ENCODE measurements around the gene GPR37L1. TPM values are rescaled to one million over a fixed set of nuclear protein-coding genes. Genes with fewer than 3 reads are reported as not detected.
"Not testable (repeated sequence)": the region's sequence is repeated elsewhere in the genome, so short reads cannot be mapped to it uniquely, and the experiment has no call there.

The GPR37L1 gene
- total RNA-seq, 2 experiments from 2014 or later = not detected

GRCh38 chr1:202090994-202091393 lies 31.7 kb upstream of the GPR37L1 start:
- CTCF ChIA-PET = no interaction called here
- Mint-ChIP-seq H3K9me3 (ENCODE audit: insufficient read depth) (no peaks in the 10 kb centered on the region), H3K4me1 (ENCODE audit: low read depth) (no peaks in the 10 kb centered on the region), H3K27ac (no peak overlapping the region), H3K4me3 (no peak overlapping the region), H3K27me3 (ENCODE audit: low read depth) (peaks cover 4% of the 10 kb centered on the region), H3K36me3 (ENCODE audit: low read depth) (no peaks in the 10 kb centered on the region)
- POLR2A ChIA-PET = no interaction called here
- ATAC-seq (no peak), DNase-seq (no peak)

GRCh38 chr1:202093858-202094257 lies 28.9 kb upstream of the GPR37L1 start:
- H3K4me1 Mint-ChIP-seq (ENCODE audit: low read depth) = no peaks in the 10 kb centered on the region
- H3K27ac Mint-ChIP-seq = no peak overlapping the region
- ATAC-seq (no peak), DNase-seq (no peak)
- H3K9me3 Mint-ChIP-seq (ENCODE audit: insufficient read depth) = no peaks in the 10 kb centered on the region
- ChIA-PET CTCF (no interaction called here), POLR2A (no interaction called here)
- H3K36me3 Mint-ChIP-seq (ENCODE audit: low read depth) = no peaks in the 10 kb centered on the region
- no peak overlapping the region for H3K4me3 Mint-ChIP-seq
- H3K27me3 Mint-ChIP-seq (ENCODE audit: low read depth) = peaks cover 4% of the 10 kb centered on the region

- no peaks in the 10 kb centered on the region for H3K4me1 Mint-ChIP-seq (ENCODE audit: low read depth)
Measured at GRCh38 chr1:202101184-202101583, 21.5 kb upstream of the GPR37L1 start.

GRCh38 chr1:202104073-202104472 lies 18.6 kb upstream of the GPR37L1 start:
- peaks cover 2% of the 10 kb centered on the region for H3K27me3 Mint-ChIP-seq (ENCODE audit: low read depth)
- ChIA-PET POLR2A (no interaction called here), CTCF (no interaction called here)
- no peaks in the 10 kb centered on the region for H3K36me3 Mint-ChIP-seq (ENCODE audit: low read depth)
- DNase-seq (no peak), ATAC-seq (no peak)
- no peak overlapping the region for H3K4me3 Mint-ChIP-seq
- H3K4me1 Mint-ChIP-seq (ENCODE audit: low read depth) = no peaks in the 10 kb centered on the region
- H3K27ac Mint-ChIP-seq = no peak overlapping the region
- no peaks in the 10 kb centered on the region for H3K9me3 Mint-ChIP-seq (ENCODE audit: insufficient read depth)

More at GRCh38 chr1:202101184-202101583, 21.5 kb upstream of the GPR37L1 start:
- ATAC-seq = no peak
- Mint-ChIP-seq H3K36me3 (ENCODE audit: low read depth) (no peaks in the 10 kb centered on the region), H3K4me3 (no peak overlapping the region), H3K27ac (no peak overlapping the region), H3K27me3 (ENCODE audit: low read depth) (no peaks in the 10 kb centered on the region), H3K9me3 (ENCODE audit: insufficient read depth) (no peaks in the 10 kb centered on the region)
- DNase-seq = no peak
- ChIA-PET CTCF (interaction anchor here (1.0 to 1.7 kb wide), 3 partner anchors 12 to 272 kb away, joined by 3 to 4 read pairs (median 4); partner anchors contain the start of gene IPO9), POLR2A (no interaction called here)

- H3K36me3 Mint-ChIP-seq (ENCODE audit: low read depth) = no peaks in the 10 kb centered on the region
- no peaks in the 10 kb centered on the region for H3K9me3 Mint-ChIP-seq (ENCODE audit: insufficient read depth)
- CTCF ChIA-PET = no interaction called here
- H3K27me3 Mint-ChIP-seq (ENCODE audit: low read depth) = peaks cover 2% of the 10 kb centered on the region
- POLR2A ChIA-PET = no interaction called here
- H3K4me3 Mint-ChIP-seq = no peak overlapping the region
- no peak overlapping the region for H3K27ac Mint-ChIP-seq
- no peak for DNase-seq
- no peaks in the 10 kb centered on the region for H3K4me1 Mint-ChIP-seq (ENCODE audit: low read depth)
- ATAC-seq = no peak
Measured at GRCh38 chr1:202105571-202106339, 17.0 kb upstream of the GPR37L1 start.

- Mint-ChIP-seq H3K36me3 (ENCODE audit: low read depth) (no peaks in the 10 kb centered on the region), H3K4me1 (ENCODE audit: low read depth) (no peaks in the 10 kb centered on the region), H3K27me3 (ENCODE audit: low read depth) (peaks cover 2% of the 10 kb centered on the region), H3K4me3 (no peak overlapping the region), H3K27ac (no peak overlapping the region), H3K9me3 (ENCODE audit: insufficient read depth) (no peaks in the 10 kb centered on the region)
- ATAC-seq (no peak), DNase-seq (no peak)
- ChIA-PET CTCF (interaction anchor here (0.7 kb wide), 1 partner anchor 210 kb away, joined by 6 read pairs; no protein-coding TSS in a partner anchor), POLR2A (no interaction called here)
Measured at GRCh38 chr1:202106340-202107254, 16.1 kb upstream of the GPR37L1 start.

GRCh38 chr1:202107321-202107761 lies 15.4 kb upstream of the GPR37L1 start:
- Mint-ChIP-seq H3K4me3 (no peak overlapping the region), H3K27me3 (ENCODE audit: low read depth) (peaks cover 2% of the 10 kb centered on the region), H3K4me1 (ENCODE audit: low read depth) (no peaks in the 10 kb centered on the region), H3K27ac (no peak overlapping the region), H3K36me3 (ENCODE audit: low read depth) (no peaks in the 10 kb centered on the region), H3K9me3 (ENCODE audit: insufficient read depth) (no peaks in the 10 kb centered on the region)
- CTCF ChIA-PET = interaction anchor here (0.7 kb wide), 1 partner anchor 211 kb away, joined by 6 read pairs; no protein-coding TSS in a partner anchor
- POLR2A ChIA-PET = no interaction called here
- ATAC-seq (no peak), DNase-seq (no peak)

- Mint-ChIP-seq H3K4me3 (no peak overlapping the region), H3K4me1 (ENCODE audit: low read depth) (no peaks in the 10 kb centered on the region), H3K9me3 (ENCODE audit: insufficient read depth) (no peaks in the 10 kb centered on the region), H3K27me3 (ENCODE audit: low read depth) (peaks cover 2% of the 10 kb centered on the region), H3K36me3 (ENCODE audit: low read depth) (no peaks in the 10 kb centered on the region), H3K27ac (no peak overlapping the region)
- ChIA-PET POLR2A (no interaction called here), CTCF (no interaction called here)
- ATAC-seq (no peak), DNase-seq (no peak)
Measured at GRCh38 chr1:202107801-202108731, 14.7 kb upstream of the GPR37L1 start.

- no peak overlapping the region for H3K27ac Mint-ChIP-seq
- ATAC-seq = no peak
Measured at GRCh38 chr1:202110977-202111376, 11.7 kb upstream of the GPR37L1 start.

GRCh38 chr1:202111589-202111988 lies 11.1 kb upstream of the GPR37L1 start:
- H3K27me3 Mint-ChIP-seq (ENCODE audit: low read depth); H3K27ac Mint-ChIP-seq; H3K4me3 Mint-ChIP-seq; H3K9me3 Mint-ChIP-seq (ENCODE audit: insufficient read depth); ATAC-seq; DNase-seq; CTCF ChIA-PET; H3K4me1 Mint-ChIP-seq (ENCODE audit: low read depth); POLR2A ChIA-PET; H3K36me3 Mint-ChIP-seq (ENCODE audit: low read depth): not testable (repeated sequence)

More at GRCh38 chr1:202110977-202111376, 11.7 kb upstream of the GPR37L1 start:
- ChIA-PET CTCF (no interaction called here), POLR2A (no interaction called here)
- DNase-seq = no peak
- H3K4me3 Mint-ChIP-seq = no peak overlapping the region
- no peaks in the 10 kb centered on the region for H3K4me1 Mint-ChIP-seq (ENCODE audit: low read depth)
- H3K9me3 Mint-ChIP-seq (ENCODE audit: insufficient read depth) = no peaks in the 10 kb centered on the region
- no peaks in the 10 kb centered on the region for H3K36me3 Mint-ChIP-seq (ENCODE audit: low read depth)
- H3K27me3 Mint-ChIP-seq (ENCODE audit: low read depth) = peaks cover 4% of the 10 kb centered on the region

GRCh38 chr1:202112859-202113689 lies 9.6 kb upstream of the GPR37L1 start:
- ChIA-PET CTCF (interaction anchor here (1.3 to 1.4 kb wide), 2 partner anchors 12 to 22 kb away, joined by 3 to 4 read pairs; no protein-coding TSS in a partner anchor), POLR2A (no interaction called here)
- Mint-ChIP-seq H3K36me3 (ENCODE audit: low read depth) (no peaks in the 10 kb centered on the region), H3K4me3 (no peak overlapping the region), H3K27ac (no peak overlapping the region), H3K9me3 (ENCODE audit: insufficient read depth) (no peaks in the 10 kb centered on the region), H3K27me3 (ENCODE audit: low read depth) (peaks cover 4% of the 10 kb centered on the region), H3K4me1 (ENCODE audit: low read depth) (no peaks in the 10 kb centered on the region)
- ATAC-seq = no peak
- DNase-seq = no peak
